Fibroblast of skin of right quadriceps (primary cell): ENCODE data around the gene MPEG1.

Experiments
- DNase-seq: peaks from one replicate; pipeline ENCODE4 v3.0.0-alpha.2; 2013

Gene MPEG1

GRCh38 chr11:59216641-59217564, 4.2 kb upstream of the MPEG1 start:
- peak; percentile 57 for DNase-seq

DNA sequence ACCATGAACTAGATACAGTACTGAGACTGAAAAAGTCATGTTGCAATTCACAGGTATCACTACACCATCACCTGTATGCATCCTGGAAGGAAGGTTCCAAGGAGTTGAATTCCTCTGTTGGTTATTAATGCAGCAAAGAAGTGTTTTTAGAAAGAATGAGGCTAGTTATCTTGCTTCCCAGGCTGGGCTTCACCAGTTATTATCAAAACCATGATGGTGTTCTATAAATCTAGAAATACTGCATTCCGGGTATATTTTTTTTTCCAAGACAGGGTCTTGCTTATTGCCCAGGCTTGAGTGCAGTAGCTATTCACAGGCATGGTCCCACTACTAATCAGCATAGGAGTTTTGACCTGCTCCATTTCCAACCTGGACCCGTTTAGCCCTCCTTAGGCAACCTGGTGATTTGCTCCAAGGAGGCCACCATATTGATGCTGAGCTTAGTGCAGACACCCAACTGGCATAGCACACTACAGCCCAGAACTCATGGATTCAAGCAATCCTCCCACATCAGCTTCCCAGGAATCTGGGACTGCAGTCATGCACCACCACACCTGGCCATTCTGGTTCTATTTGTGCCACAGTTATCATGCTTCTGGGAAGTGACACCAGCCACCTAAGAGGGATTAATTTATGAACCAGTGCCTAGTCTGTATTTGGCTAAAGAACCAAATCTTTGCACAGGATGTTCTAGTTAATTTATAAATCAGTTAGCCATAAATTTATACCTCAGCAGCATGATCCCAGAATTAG, 1.6 kb upstream of the MPEG1 start:
- no peak for DNase-seq

DNA sequence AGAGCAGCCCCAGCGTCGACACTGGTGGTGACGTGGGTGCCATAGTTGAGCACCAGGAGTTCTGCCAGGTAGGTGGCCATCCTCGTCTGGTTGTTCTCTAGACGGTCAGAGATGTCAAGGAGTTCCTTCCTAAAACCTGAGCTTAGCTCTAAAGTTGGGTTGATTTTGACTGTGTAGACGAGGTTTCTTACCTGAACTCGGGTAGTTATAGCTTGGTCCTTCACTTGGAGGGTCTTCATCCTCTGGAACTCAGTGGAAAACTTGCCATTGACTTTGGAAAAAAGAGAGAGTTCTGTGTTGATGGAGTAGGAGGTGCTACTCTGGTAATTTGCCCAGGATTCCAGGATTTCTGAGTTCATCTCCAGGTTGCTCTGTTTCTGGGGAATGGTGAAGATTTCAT, 505 bp downstream of the MPEG1 start:
- DNase-seq, result no peak

DNA sequence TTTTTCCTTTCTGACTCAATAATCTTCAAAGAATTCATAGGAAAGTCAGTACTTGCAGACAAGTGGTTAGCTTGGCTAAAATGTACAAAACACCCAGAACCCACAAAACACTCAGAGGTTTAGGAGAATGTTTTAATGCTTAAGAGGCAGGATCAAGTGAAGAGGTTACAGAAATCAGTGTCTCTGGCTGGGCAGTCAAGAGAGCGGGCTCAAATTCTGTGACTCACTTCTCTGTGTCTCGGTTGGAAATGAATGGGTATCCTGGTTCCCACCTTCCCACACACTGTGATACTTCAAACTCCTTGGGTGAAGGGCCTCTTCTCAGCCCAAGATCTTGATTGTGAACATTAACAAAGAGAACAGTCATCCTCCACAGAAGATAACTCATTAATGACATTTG, 3.8 kb downstream of the MPEG1 start:
- no peak for DNase-seq

DNA sequence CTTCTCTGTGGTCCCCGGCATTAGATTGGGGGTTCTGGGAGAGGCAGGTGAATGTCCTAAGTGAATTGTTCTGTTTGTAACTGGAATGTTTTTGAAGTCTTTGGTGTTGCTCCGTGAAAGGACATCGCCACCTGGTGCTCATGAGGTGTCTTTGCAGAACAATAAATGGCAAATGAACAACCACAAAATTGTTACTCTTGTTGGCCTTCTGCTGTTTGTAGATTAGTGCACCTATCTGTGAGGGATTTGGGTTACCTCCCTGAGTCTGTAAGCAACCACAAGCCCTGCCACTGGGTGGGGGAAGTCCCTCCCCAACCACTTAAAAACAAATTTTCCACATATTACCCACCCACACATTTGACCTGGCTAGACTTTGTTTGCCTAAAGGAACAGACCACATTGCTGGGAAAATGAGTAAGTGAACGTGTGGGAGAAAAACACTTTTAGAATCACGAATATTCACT, 4.7 kb downstream of the MPEG1 start:
- DNase-seq, result peak; percentile 50

DNA sequence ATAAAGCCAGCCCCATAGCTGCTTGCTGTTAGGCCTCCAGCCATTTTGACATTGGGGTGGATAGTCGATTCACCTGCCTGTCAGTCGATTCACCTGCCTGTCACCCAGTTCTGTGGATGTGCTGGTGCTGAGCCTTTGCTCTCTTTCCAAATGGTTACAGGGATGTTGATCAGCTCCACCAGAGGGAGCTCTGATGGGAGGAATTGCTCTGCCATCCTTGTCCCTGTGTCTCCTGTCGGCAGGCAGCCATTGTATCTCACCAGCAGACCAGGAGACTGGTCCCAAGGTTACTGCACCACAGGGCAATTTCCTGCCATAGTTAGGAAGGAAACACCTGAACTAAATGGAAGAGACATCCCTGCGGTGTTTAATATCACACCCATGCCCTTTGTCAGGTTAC, 6.1 kb downstream of the MPEG1 start:
- peak; percentile 23 for DNase-seq

DNA sequence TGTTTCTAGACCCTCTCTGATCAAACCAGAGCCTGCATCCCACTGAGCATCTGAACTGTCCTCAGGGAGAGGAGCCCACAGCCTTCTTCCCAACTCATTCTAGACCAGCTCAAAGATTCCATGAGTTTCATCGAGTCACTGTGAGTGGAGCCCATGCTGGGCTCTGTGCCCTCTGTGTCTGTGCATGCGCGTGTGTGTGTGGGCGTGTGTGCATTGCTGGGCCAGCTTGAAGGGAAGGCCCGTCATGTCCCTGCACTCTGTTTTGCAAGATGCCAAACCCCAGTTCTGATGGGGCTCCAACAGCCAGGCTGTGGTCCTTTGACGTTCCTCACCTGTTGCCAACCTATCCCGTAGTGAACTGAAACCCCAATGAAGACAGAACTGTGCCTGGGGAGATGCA, 7.1 kb downstream of the MPEG1 start:
- no peak for DNase-seq

DNA sequence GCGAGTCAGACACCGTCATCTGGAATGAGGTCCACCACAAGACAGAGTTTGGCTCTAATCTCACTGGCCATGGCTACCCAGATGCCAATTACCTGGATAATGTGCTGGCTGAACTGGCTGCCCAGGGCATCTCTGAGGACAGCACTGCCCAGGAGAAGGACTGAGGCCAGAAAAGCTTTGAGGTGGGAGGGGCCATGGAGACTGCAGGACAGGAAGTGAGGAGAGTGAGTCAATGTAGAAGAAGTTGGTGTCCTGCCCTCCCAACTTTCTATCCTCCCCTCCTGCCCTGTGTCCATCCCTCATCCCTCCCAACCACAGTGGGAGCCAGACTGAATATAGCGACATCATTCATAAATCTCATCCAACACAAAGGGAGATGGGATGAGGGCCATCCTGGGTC, 8.0 kb downstream of the MPEG1 start:
- DNase-seq, result no peak

DNA sequence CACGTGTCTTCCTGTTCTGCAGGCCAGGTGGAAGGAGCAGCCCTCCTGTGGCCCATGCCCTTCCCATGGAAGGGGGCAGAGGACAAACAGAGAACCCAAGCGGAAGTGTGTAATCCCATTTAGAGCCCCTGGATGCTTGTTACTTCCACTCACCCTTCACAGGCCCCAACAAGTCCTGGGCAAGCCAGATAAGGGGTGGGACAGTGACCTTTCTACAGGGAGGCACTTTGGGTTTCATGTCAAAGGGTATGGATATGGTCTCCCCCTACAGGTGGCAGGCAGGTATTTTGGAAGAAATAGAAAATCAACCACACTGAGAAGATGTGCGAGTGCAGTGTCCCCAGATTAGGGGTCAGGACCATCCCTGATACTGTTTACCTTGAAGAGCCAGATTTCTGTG, 11.4 kb downstream of the MPEG1 start:
- no peak for DNase-seq

DNA sequence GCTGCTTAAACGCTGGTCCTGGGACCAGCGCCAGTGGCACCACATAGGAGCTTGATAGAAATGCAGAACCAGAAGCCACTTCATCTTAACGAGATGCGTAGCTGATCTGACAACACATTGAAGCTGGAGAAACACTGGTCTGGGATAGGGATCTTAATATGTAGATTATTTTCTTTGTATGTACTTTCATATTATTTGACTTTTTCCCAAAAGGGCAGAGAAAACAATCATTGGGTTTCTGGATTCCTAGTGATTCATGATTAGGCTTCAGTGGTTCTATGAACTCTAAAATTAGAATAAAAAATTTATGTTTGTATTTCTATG, 12.3 kb downstream of the MPEG1 start:
- peak; percentile 35 for DNase-seq

GRCh38 chr11:59199546-59200422, 12.9 kb downstream of the MPEG1 start:
- DNase-seq, result no peak

- no peak for DNase-seq
These were observed 14.0 kb downstream of the MPEG1 start for GRCh38 chr11:59198726-59199125.

- peak; percentile 85 for DNase-seq
These were observed 14.7 kb downstream of the MPEG1 start for GRCh38 chr11:59197991-59198390.

- DNase-seq, result no peak
These were observed 15.9 kb downstream of the MPEG1 start for GRCh38 chr11:59196777-59197176.

- no peak for DNase-seq
These were observed 17.1 kb downstream of the MPEG1 start for GRCh38 chr11:59195586-59195985.

- no peak for DNase-seq
These were observed 19.1 kb downstream of the MPEG1 start for GRCh38 chr11:59193587-59194130.

- no peak for DNase-seq
These were observed 20.2 kb downstream of the MPEG1 start for GRCh38 chr11:59192446-59193020.

GRCh38 chr11:59191890-59192289, 20.8 kb downstream of the MPEG1 start:
- no peak for DNase-seq

DNA sequence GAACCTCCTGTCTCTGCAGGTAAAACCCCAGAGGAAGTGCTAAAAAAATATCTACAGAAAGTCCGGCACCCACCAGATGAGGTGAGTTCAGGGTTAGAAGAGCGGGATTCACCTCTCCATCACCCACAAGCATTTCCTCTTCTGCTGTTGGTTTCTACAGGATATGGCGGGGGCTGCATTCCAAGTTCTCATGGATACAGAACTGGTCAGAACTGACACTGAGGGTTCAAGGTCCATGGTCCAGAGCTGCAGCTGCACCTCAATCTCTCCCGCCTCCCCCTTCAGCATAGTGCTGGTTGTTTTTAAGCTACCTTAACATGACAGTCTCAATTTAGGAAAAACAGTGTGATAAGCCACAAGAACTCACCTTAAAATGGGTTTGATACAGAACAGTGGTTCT, 21.6 kb downstream of the MPEG1 start:
- DNase-seq, result no peak

DNA sequence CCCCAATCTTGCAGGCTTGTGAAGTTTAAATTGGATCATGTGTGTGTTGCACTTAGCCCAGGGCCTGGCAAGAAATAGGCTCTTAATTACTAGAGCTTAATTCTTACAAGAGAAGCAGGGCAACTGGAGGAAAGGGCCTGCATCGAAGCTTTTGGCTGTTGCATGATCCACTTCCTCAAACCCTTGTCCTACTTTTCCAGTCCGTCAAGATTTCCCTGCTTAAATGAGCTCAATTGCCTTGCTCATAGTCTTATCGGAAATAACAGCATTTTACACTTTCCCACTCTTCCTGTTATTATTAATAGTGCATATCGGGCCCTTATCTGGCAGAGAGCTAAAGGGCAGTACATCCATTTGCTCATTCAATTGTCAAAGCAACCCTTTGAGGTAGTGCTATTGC, 22.7 kb downstream of the MPEG1 start:
- no peak for DNase-seq

DNA sequence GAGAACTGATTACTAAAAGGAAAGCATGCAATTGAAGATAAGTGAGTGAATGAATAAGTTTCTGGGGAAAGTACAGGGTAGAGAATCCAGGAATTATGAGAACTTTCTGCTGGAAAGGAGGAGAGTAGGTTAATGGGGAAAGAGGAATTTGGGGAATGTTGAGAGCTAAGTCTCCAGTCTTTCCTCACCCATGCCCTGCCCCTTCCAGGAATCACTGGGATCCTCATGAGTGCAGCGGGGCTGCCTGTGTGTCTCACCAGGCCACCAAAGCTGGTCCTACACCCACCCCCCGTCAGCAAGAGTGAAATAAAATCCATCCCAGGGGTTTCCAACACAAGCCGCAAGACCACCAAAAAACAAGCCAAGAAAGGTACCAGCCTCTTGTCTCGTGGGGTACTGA, 23.8 kb downstream of the MPEG1 start:
- DNase-seq, result peak; percentile 49

DNA sequence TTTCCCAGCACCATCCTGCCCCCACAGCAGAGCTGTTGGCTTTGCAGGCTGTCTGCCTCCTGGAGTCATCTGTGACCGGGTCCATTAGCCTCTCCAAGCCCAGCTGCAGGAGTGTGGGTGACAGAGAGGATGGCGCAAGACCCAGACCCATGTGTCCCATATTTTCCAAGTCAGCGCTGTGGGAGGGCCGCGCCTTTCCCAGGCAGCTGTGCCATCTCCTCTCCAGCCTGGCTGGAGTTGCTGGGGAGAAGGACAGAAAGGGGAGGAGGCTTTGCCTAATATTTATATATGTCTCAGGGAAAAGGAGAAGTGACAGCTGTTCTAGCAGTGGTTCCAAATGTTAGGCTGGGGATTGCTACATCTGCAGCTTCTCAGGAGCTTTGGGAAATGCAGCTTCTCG, 25.1 kb downstream of the MPEG1 start:
- peak; percentile 28 for DNase-seq

DNA sequence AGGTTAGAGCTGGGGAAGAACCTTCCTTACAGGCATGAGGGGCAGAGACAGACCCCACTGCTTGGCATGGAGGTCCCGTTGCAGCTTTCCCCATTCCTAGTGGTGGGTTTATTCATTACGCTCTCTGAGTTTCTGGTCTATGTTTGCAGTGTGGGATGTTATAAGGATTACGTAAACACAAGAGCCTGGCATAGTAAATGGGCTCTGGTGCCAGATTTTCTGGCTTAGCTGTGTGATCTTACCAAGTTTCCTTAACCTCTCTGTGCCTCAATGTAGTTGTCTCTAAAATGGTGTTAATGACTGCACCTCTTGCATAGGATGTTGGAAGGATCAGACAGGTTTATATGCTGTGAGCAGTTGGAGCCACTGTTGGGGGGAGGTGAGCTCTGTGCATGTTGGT, 25.7 kb downstream of the MPEG1 start:
- no peak for DNase-seq
